Ecto neural progenitor cell (in vitro differentiated cells): Measurements from ENCODE around the gene GALNT4.

Source experiments
- DNase-seq: peaks from one replicate; pipeline ENCODE4 v3.0.0-alpha.2; 2018; ENCODE audit warnings: low spot score

Gene GALNT4

GRCh38 chr12:89529738-89530137 is 5.1 kb upstream of the GALNT4 start:
- DNase-seq, result no peak

- DNase-seq, result no peak
These were observed 3.8 kb upstream of the GALNT4 start for GRCh38 chr12:89528434-89528833.

DNA sequence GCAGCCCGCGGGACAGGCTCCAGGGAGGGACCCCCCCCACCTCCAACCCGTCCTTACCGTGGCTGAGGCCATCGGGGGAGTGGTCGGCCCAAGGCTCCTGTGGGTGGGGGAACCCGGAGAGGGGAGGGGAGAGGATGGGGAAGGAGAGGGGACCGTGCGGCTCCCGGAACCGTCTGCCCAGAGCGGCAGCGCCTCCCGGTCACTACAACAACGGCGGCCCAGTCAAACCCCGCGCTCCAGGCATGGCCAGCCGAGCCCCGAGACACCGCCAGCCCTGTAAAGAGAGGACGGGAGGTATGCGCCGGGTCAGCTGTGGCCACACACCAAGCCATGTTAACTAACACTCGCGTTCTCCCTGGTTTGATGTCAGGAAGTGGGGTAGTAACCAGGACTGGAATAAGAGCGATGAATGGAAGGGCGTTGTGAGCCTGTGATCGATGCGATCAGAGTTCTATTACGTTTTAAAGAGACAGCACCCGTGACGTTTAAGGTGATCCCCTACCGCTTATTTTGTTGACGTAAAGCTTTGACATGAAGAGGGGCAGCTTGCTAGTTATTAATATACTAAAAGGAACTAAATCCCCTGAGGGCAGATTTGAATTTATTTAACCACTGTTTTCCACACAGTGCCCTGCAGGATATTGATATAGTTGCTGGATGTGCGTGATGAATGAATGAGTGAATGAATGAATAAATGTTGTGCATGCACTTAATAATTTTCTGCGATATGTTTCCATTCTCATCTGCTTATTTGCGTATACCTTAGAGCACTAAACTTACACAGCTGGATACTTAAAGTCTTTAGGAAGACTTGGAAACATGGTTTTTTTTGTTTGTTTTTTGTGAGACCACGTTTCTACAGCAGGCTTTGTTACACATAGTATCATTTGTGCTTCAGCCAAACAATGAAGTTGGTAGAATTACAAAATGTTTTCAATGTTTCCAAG is 1.5 kb upstream of the GALNT4 start, which contains the start of gene POC1B:
Gene POC1B (minus strand): TSS at position 224 of the 947 bp plus-strand sequence. CDS start 152 bp downstream, at position 72.
- peak; percentile 95 for DNase-seq

DNA sequence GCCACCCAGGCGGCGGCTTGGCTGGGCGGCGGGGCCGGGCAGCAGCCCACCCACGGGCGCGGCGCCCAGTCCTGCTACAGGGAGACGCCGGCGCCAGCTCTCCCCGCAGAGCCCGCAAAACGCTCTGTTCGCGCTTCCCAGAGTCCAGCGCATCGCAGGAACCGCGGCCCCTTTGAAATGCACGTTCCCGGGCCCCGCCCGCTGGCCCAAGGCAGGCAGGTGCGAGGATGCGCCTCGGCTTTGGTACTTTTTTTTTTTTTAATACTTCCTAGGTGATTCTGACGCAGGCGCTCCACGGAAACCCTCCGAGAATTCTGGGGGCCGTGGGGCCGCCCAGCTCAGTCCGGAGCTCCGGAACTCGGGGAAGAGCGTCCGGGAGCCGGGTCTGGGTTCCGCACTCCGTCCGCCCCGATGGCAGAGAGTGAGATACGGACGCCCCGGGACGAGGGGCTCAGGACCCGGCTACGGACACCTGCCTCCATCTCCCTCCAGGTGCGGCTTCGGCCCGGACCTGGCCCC is 768 bp upstream of the GALNT4 start:
- peak; percentile 81 for DNase-seq

DNA sequence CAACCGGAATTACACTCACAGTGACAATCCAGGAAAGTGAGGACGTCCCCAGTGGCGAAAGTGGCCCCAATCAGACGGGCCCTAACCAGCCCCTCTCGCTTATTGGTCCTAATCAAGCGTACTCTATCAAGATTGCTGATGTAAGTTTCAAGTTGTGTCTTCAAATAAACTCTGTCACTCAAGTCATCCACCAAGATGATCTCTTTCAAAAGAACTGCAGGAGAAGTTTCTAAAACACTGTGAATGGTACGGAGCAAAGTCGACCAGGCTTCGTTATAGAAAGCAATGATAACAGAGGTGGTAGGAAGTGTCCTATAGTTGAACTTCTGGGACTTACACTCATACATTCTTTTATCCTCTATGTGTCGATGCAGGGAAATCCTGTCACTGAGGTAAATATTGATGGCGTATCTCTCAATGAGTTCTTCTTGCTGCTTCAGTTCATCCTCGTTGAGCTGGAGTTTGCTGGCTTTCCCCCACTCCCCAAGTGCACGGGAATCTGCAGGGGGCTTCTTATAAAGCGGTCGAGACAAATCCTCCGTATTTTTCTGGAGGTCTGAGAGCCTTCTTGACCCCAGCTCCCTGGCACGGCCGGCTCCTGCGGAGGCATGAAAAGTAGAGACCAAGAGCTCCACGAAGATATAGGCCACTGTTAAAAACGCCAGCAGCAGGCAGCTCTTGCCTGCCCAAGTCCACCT is 604 bp downstream of the GALNT4 start:
- no peak for DNase-seq

DNA sequence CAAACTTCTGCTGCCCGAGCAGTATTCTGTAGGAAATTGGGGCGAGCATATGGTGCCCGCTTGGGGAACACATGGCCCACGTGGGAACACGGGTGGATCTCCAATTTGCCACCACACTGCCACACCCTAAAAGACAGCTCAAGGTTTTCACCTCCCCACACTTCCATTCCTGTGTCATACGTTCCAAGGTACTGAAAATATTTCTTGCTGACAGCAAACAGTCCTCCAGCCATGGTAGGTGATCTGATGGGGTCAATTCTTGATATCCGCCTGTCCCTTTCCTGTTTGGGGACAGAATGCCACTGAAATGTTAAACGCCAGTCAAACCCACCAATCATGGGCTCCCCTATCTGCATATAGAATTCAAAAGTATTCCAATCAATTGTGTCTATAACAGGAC is 1.2 kb downstream of the GALNT4 start:
- no peak for DNase-seq

GRCh38 chr12:89521364-89522223 is 3.0 kb downstream of the GALNT4 start:
- DNase-seq, result no peak

- no peak for DNase-seq
These were observed 6.9 kb downstream of the GALNT4 start for GRCh38 chr12:89517720-89518119.

GRCh38 chr12:89516633-89517032 is 8.0 kb downstream of the GALNT4 start:
- no peak for DNase-seq

- no peak for DNase-seq
These were observed 9.8 kb downstream of the GALNT4 start for GRCh38 chr12:89514751-89515150.

GRCh38 chr12:89513544-89513943 is 11.1 kb downstream of the GALNT4 start:
- no peak for DNase-seq

- DNase-seq, result no peak
These were observed 17.4 kb downstream of the GALNT4 start for GRCh38 chr12:89507015-89507824.

- DNase-seq, result no peak
These were observed 18.5 kb downstream of the GALNT4 start for GRCh38 chr12:89506050-89506449.

- no peak for DNase-seq
These were observed 19.8 kb downstream of the GALNT4 start for GRCh38 chr12:89504560-89505346.

- DNase-seq, result no peak
These were observed 22.8 kb downstream of the GALNT4 start for GRCh38 chr12:89501793-89502192.

DNA sequence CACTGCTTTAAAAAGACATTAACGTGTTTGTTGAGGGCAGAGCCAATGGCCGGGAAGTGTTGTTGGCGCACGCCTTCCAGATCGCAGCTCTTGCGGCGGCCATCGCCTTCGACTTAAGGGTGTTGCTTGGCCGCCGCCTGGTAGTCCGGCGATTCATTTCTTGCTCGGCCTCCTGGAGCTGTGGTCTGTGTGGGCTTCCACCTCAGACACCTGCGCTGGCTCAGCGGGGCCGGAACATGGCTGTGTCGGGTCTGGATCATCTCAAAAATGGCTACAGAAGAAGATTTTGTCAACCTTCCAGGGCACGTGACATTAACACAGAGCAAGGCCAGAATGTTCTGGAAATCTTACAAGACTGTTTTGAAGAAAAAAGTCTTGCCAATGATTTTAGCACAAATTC is 24.7 kb downstream of the GALNT4 start:
- DNase-seq, result no peak

GRCh38 chr12:89497467-89497866 is 27.1 kb downstream of the GALNT4 start:
- DNase-seq, result no peak

GRCh38 chr12:89497005-89497404 is 27.6 kb downstream of the GALNT4 start:
- no peak for DNase-seq

GRCh38 chr12:89494411-89495231 is 30.0 kb downstream of the GALNT4 start:
- DNase-seq, result no peak
